H9 (cell line): ENCODE measurements around the gene EHBP1. TPM values are rescaled to one million over a fixed set of nuclear protein-coding genes. Genes with fewer than 3 reads are reported as not detected.

Experiments used
- DNase-seq: peaks from one replicate; pipeline ENCODE4 v3.0.0-alpha.2; 2017
- H2AFZ ChIP-seq: one replicate; pipeline ENCODE4 v1.6.1; 2013; ENCODE audit warnings: mild to moderate bottlenecking, low read length, control low read depth, moderate library complexity
- H2AK5ac ChIP-seq: 2 replicates; pipeline ENCODE4 v1.6.1; 2013; ENCODE audit warnings: low read length, control low read depth, mixed read lengths; ENCODE audit not compliant: insufficient read length
- H2BK120ac ChIP-seq: one replicate; pipeline ENCODE4 v1.6.1; 2013; ENCODE audit warnings: low read depth, mild to moderate bottlenecking, low read length, control low read depth, inconsistent platforms; ENCODE audit not compliant: poor library complexity, severe bottlenecking
- H2BK12ac ChIP-seq: 2 replicates; pipeline ENCODE4 v1.6.1; 2013; ENCODE audit warnings: low read length, control low read depth, mixed read lengths, low read depth; ENCODE audit not compliant: insufficient read length
- H2BK15ac ChIP-seq: 2 replicates; pipeline ENCODE4 v1.6.1; 2013; ENCODE audit warnings: low read depth, low read length, control low read depth
- H2BK20ac ChIP-seq: one replicate; pipeline ENCODE4 v1.6.1; 2013; ENCODE audit warnings: low read depth, mild to moderate bottlenecking, low read length, control low read depth, inconsistent platforms; ENCODE audit not compliant: poor library complexity, severe bottlenecking
- H2BK5ac ChIP-seq: 2 replicates; pipeline ENCODE4 v1.6.1; 2013; ENCODE audit warnings: low read length, control low read depth, mixed read lengths; ENCODE audit not compliant: insufficient read length
- H3K14ac ChIP-seq: 2 replicates; pipeline ENCODE4 v1.6.1; 2013; ENCODE audit warnings: low read length, control low read depth; ENCODE audit not compliant: insufficient read depth
- H3K18ac ChIP-seq: 2 replicates; pipeline ENCODE4 v1.6.1; 2013; ENCODE audit warnings: low read depth, mild to moderate bottlenecking, mixed read lengths, low read length, control low read depth; ENCODE audit not compliant: insufficient read length
- H3K23ac ChIP-seq: 2 replicates; pipeline ENCODE4 v1.6.1; 2013; ENCODE audit warnings: low read length, control low read depth, mixed read lengths, low read depth; ENCODE audit not compliant: insufficient read length
- H3K23me2 ChIP-seq: 2 replicates; pipeline ENCODE4 v1.6.1; 2013; ENCODE audit warnings: low read depth, mild to moderate bottlenecking, mixed read lengths, low read length, control low read depth; ENCODE audit not compliant: insufficient read length, poor library complexity, severe bottlenecking
- H3K27ac ChIP-seq: 2 replicates; pipeline ENCODE4 v1.5.1; 2013; ENCODE audit warnings: low read length, control low read depth, mixed read lengths, low read depth; ENCODE audit not compliant: insufficient read length
- H3K27me3 ChIP-seq: 2 replicates; pipeline ENCODE4 v1.6.1; 2013; ENCODE audit warnings: low read length, control low read depth, inconsistent platforms; ENCODE audit not compliant: insufficient read depth
- H3K4ac ChIP-seq: 2 replicates; pipeline ENCODE4 v1.6.1; 2013; ENCODE audit warnings: low read depth, mild to moderate bottlenecking, control low read depth, inconsistent platforms, low read length, moderate library complexity
- H3K4me1 ChIP-seq: 2 replicates; pipeline ENCODE4 v1.6.1; 2013; ENCODE audit warnings: low read length, control low read depth, inconsistent platforms; ENCODE audit not compliant: insufficient read depth
- H3K4me2 ChIP-seq: 2 replicates; pipeline ENCODE4 v1.6.1; 2013; ENCODE audit warnings: low read length, control low read depth, mixed read lengths; ENCODE audit not compliant: insufficient read length, insufficient read depth
- H3K56ac ChIP-seq: 2 replicates; pipeline ENCODE4 v1.6.1; 2013; ENCODE audit warnings: low read depth, mild to moderate bottlenecking, mixed read lengths, low read length, control low read depth; ENCODE audit not compliant: insufficient read length
- H3K79me1 ChIP-seq: 2 replicates; pipeline ENCODE4 v1.6.1; 2013; ENCODE audit warnings: low read depth, mild to moderate bottlenecking, moderate library complexity, low read length, control low read depth, inconsistent platforms; ENCODE audit not compliant: insufficient read depth, poor library complexity, severe bottlenecking
- H3K79me2 ChIP-seq: 2 replicates; pipeline ENCODE4 v1.6.1; 2013; ENCODE audit warnings: low read length, control low read depth, inconsistent platforms; ENCODE audit not compliant: insufficient read depth
- H3K9ac ChIP-seq: 2 replicates; pipeline ENCODE4 v1.6.1; 2013; ENCODE audit warnings: low read length, control low read depth, mixed read lengths; ENCODE audit not compliant: insufficient read length; ENCODE audit errors: extremely low read depth
- H3K9me3 ChIP-seq: one replicate; pipeline ENCODE4 v1.6.1; 2013; ENCODE audit warnings: low read depth, low read length, inconsistent platforms; ENCODE audit not compliant: control insufficient read depth
- H3T11ph ChIP-seq: one replicate; pipeline ENCODE4 v1.6.1; 2013; ENCODE audit warnings: mild to moderate bottlenecking, low read length, control low read depth, inconsistent platforms
- H4K20me1 ChIP-seq: one replicate; pipeline ENCODE4 v1.6.1; 2013; ENCODE audit not compliant: control insufficient read depth, insufficient read length, insufficient read depth
- H4K5ac ChIP-seq: 2 replicates; pipeline ENCODE4 v1.6.1; 2013; ENCODE audit warnings: low read depth, mild to moderate bottlenecking, mixed read lengths, low read length, control low read depth; ENCODE audit not compliant: insufficient read length
- H4K8ac ChIP-seq: replicated peaks from 2 replicates; pipeline ENCODE4 v1.6.1; 2013; ENCODE audit warnings: low read length, control low read depth, mixed read lengths, low read depth; ENCODE audit not compliant: insufficient read length
- H4K91ac ChIP-seq: 2 replicates; pipeline ENCODE4 v1.6.1; 2013; ENCODE audit warnings: low read depth, mild to moderate bottlenecking, moderate library complexity, mixed read lengths, low read length, control low read depth; ENCODE audit not compliant: insufficient read length
- H3K27ac Mint-ChIP-seq, 3 experiments: 2 replicates in 2 of 3; 3 replicates in 1 of 3; pipeline ENCODE4 v1.8.0; 2020 to 2021; ENCODE audit warnings: mixed read lengths in 3 of 3, mild to moderate bottlenecking in 1 of 3, moderate library complexity in 1 of 3
- H3K27me3 Mint-ChIP-seq: 2 replicates; pipeline ENCODE4 v1.8.0; 2021; ENCODE audit warnings: low read depth, mild to moderate bottlenecking, moderate library complexity, mixed read lengths
- H3K36me3 Mint-ChIP-seq, 3 experiments: 2 replicates in 2 of 3; 3 replicates in 1 of 3; pipeline ENCODE4 v1.8.0; 2020 to 2021; ENCODE audit warnings: low read depth in 3 of 3, mixed read lengths in 3 of 3; ENCODE audit not compliant: insufficient read depth in 1 of 3
- H3K4me1 Mint-ChIP-seq, 2 experiments: 2 replicates each; pipeline ENCODE4 v1.8.0; 2020; ENCODE audit warnings: mixed read lengths in 2 of 2
- H3K4me3 Mint-ChIP-seq, 2 experiments: 2 replicates in 1 of 2; 3 replicates in 1 of 2; pipeline ENCODE4 v1.8.0; 2020 to 2021; ENCODE audit warnings: mild to moderate bottlenecking in 2 of 2, mixed read lengths in 2 of 2, moderate library complexity in 1 of 2
- H3K9me3 Mint-ChIP-seq, 2 experiments: 2 replicates in 1 of 2; 3 replicates in 1 of 2; pipeline ENCODE4 v1.8.0; 2020; ENCODE audit warnings: mild to moderate bottlenecking in 2 of 2, mixed read lengths in 2 of 2, moderate library complexity in 1 of 2
- CTCF ChIP-seq: fragments of 200-600 bp; sonication (generic); conservative IDR thresholded peaks from 3 replicates; pipeline ENCODE4 v1.8.0; 2021; ENCODE audit warnings: antibody characterized with exemption, mild to moderate bottlenecking
- WGBS: extraction: QIAGEN DNeasy Blood & Tissue Kit; methylation state at CpG from one replicate; pipeline ENCODE4 v1.1.7; 2013; ENCODE audit warnings: missing lambda C conversion rate, low lambda C conversion rate, mixed read lengths; ENCODE audit not compliant: insufficient read length; ENCODE audit errors: extremely low coverage; 5-methylcytosine and 5-hydroxymethylcytosine counted together
- total RNA-seq: library from RNA; stranded (reverse); gene quantifications from 2 replicates; pipeline ENCODE4 v1.2.1, GENCODE V29; 2021

Gene EHBP1
- total RNA-seq, 1 experiment from 2014 or later: 35.6 TPM

- H3K4me3 Mint-ChIP-seq: no peak overlapping the region
- H2BK120ac ChIP-seq: no peak overlapping the region
- no peaks in the 10 kb centered on the region for H3K27me3 Mint-ChIP-seq
- no peak overlapping the region for H2AK5ac ChIP-seq
- H3K18ac ChIP-seq: no peak overlapping the region
- no peak overlapping the region for H4K5ac ChIP-seq
- no peak overlapping the region for H3K27ac Mint-ChIP-seq
- no peak overlapping the region for H4K8ac ChIP-seq
- no peak overlapping the region for H4K91ac ChIP-seq
- H2BK20ac ChIP-seq: no peak overlapping the region
- H3K56ac ChIP-seq: no peak overlapping the region
- H3K36me3 Mint-ChIP-seq: no peaks in the 10 kb centered on the region
- no peak overlapping the region for H2BK15ac ChIP-seq
- no peak overlapping the region for H3T11ph ChIP-seq
- no peak overlapping the region for H3K27ac ChIP-seq
- H2AFZ ChIP-seq: no peak overlapping the region
- no peaks in the 10 kb centered on the region for H3K9me3 Mint-ChIP-seq
- H3K4ac ChIP-seq: no peak overlapping the region
- H3K27me3 ChIP-seq: no peaks in the 10 kb centered on the region
- H2BK5ac ChIP-seq: no peak overlapping the region
- H2BK12ac ChIP-seq: no peak overlapping the region
- DNase-seq: no peak
- H3K23ac ChIP-seq: no peak overlapping the region
- peaks cover 3% of the 10 kb centered on the region; the same call in 1 of the 2 replicates for H3K4me1 ChIP-seq
- H3K79me1 ChIP-seq: no peaks in the 10 kb centered on the region
- no peak overlapping the region for H3K14ac ChIP-seq
- H3K4me1 Mint-ChIP-seq: peaks cover 10 to 19% of the 10 kb centered on the region in 2 experiments; a peak in 3 of 4 replicates
- no peaks in the 10 kb centered on the region for H3K79me2 ChIP-seq
- H3K4me2 ChIP-seq: no peak overlapping the region
- WGBS: no CpG with 5 or more reads among the region's 2 CpGs
- no peaks in the 10 kb centered on the region for H3K9me3 ChIP-seq
- no peak overlapping the region for H3K9ac ChIP-seq
- TF ChIP-seq CTCF: no peak
- H3K23me2 ChIP-seq: no peaks in the 10 kb centered on the region
- no peaks in the 10 kb centered on the region for H4K20me1 ChIP-seq
These were observed 44.8 kb upstream of the EHBP1 start for GRCh38 chr2:62660582-62661262.
